ENCODE measurements around the gene SDHAF3.
"Not testable (repeated sequence)": the region's sequence is repeated elsewhere in the genome, so short reads cannot be mapped to it uniquely, and the experiment has no call there.

The SDHAF3 gene

GRCh38 chr7:97126483-97127171 is 9.1 kb downstream of the SDHAF3 start:
- DNase-seq (ENCODE audit: low spot score) = peak; percentile 65

- no peak for DNase-seq (ENCODE audit: low spot score)
Observed at GRCh38 chr7:97128736-97129135, 11.2 kb downstream of the SDHAF3 start.

GRCh38 chr7:97130417-97131139 is 13.1 kb downstream of the SDHAF3 start:
- peak; percentile 54 for DNase-seq (ENCODE audit: low spot score)

DNA sequence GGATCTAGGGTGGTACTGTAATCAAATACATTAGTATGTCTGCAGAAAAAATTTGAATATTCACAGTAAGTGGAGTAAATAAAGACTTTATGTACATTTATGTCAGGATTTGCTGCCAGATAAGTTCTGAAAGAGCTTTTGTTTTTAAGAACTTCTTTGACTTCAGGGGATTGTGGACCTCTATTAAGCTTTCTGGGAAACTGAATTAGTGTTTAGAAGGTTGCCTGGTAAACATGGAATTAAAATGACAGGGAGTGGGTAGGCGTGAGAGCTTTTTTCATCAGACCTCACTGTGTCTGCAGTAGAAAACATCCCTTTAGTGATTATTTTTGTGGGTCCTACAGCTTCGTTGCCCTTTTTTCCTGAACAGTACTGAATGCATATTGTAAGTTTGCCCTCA is 15.7 kb downstream of the SDHAF3 start:
- no peak for DNase-seq (ENCODE audit: low spot score)

- no peak for DNase-seq (ENCODE audit: low spot score)
Observed at GRCh38 chr7:97138830-97139229, 21.3 kb downstream of the SDHAF3 start.

- no peak for DNase-seq (ENCODE audit: low spot score)
Observed at GRCh38 chr7:97145068-97145467, 27.6 kb downstream of the SDHAF3 start.

DNA sequence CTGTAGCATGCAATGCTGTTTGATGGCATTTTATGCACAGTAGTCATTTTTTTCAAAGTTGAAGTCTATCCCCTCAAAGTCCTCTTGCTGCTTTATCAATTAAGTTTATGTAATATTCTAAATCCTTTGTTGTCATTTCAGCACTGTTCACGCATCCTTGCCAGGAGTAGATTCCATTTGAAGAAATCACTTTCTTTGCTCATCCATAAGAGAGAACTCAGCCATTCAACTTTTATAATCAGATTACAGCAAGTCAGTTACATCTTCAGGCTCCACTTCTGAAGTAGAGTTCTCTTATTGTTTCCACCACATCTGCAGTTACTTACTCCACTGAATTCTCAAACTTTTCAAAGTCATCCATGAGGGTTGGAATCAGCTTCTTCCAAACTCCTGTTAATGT is 32.3 kb downstream of the SDHAF3 start:
- DNase-seq (ENCODE audit: low spot score) = no peak

DNA sequence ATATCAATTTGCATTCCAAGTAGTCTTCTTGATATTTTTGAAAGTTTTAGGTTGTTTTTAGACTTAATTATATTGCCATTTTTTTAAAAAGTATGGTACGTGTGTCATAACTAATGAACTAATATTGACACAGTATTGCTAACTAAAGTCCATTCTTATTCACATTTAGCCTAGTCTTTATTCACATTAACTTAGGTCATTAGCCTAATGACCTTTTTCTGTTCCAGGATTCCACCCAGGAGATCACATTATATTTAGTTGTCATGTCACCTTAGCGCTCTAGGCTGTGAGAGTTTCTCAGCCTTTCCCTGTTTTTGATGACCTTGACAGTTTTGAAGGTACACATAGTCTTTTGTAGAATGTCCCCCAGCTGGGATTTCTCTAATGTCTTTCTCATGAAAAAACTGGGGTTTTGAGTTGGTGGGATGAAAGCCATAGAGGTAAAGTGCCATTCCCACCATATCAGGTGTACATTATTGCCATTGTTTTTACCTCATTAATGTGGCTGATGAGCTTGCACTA is 38.5 kb downstream of the SDHAF3 start:
- no peak for DNase-seq (ENCODE audit: low spot score)

GRCh38 chr7:97159984-97160383 is 42.5 kb downstream of the SDHAF3 start:
- DNase-seq (ENCODE audit: low spot score) = not testable (repeated sequence)

DNA sequence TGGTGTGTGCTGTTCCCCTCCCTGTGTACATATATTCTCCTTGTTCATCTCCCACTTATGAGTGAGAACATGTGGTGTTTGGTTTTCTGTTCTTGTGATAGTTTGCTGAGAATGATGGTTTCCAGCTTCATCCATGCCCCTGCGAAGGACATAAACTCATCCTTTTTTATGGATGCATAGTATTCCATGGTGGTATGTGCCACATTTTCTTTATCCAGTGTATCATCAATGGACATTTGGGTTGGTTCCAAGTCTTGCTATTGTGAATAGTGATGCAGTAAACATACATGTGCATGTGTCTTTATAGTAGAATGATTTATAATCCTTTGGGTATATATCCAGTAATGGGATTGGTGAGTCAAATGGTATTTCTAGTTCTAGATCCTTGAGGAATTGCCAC is 44.1 kb downstream of the SDHAF3 start:
- DNase-seq (ENCODE audit: low spot score) = not testable (repeated sequence)

DNA sequence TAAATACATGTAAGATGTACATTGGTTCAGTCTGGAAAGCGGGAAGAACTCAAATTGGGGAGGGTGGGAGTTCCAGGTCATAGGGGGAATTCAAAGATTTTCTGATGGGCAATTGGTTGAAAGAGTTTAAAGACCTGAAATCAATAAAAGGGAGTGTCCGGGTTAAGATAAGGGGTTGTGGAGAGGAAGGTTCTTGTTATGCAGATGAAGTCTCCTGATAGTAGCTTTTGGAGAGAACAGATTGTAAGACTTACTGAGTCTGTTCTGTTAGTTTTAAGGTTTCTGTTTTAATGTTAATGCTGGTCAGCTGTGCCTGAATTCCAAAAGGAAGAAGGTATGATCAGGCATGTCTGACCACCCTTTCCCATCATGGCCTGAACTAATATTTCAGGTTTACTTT is 48.8 kb downstream of the SDHAF3 start:
- no peak for DNase-seq (ENCODE audit: low spot score)

DNA sequence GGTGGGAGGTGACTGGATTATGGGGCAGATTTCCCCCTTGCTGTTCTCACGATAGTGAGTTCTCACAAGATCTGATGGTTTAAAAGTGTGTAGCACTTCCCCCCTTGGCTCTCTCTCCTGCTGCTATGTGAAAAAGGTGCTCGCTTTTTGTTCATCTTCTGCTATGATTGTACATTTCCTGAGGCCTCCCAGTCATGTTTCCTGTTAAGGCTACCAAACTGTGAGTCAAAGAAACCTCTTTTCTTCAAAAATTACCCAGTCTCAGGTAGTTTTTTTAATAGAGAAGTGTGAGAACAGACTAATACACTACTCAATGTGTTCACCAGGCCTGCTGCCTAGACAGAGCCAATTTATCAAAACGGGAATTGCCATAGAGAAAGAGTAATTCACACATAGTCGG is 49.7 kb downstream of the SDHAF3 start:
- DNase-seq (ENCODE audit: low spot score) = no peak

DNA sequence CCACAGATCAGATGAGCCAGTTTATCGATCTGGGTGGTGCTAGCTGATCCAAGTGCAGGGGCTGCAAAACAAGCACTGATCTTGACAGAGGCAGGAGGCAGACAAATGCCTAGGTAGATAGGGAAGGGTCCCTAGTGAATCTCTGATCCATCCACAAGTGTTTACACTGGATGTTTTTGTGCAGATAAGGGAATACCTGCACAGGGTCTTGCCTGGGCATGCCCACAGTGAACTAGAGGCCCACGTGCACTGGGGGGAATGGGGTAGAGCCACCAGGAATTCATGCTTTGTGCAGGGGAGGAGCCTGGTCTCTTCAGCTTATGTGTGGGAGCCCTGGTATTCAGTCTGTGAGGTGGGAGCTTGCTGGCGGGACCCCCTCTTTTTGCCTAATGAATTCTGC is 50.3 kb downstream of the SDHAF3 start:
- no peak for DNase-seq (ENCODE audit: low spot score)

DNA sequence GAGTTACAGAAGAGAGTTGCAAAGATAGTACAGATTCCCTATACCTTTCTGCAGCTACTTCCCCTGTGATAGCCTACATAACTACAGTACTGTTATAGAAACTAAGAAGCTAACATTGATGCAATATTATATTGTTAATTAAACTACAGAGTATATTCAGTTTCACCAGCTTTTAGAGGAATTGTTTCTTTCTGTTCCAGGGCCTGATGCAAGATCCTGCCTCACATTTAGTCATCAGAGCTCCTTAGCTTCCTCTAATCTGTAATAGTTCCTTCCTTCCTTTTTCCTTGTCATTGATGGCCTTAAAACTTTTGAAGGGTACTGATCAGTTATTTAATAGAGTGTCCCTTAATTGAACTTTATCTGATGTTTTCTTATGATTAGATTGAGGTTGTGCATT is 56.8 kb downstream of the SDHAF3 start:
- no peak for DNase-seq (ENCODE audit: low spot score)

GRCh38 chr7:97179454-97180104 is 62.1 kb downstream of the SDHAF3 start:
- DNase-seq (ENCODE audit: low spot score) = peak; percentile 53

- no peak for DNase-seq (ENCODE audit: low spot score)
Observed at GRCh38 chr7:97187067-97187466, 69.6 kb downstream of the SDHAF3 start.

GRCh38 chr7:97196174-97196573 is 78.7 kb downstream of the SDHAF3 start:
- not testable (repeated sequence) for DNase-seq (ENCODE audit: low spot score)

GRCh38 chr7:97198596-97198995 is 81.1 kb downstream of the SDHAF3 start:
- DNase-seq (ENCODE audit: low spot score) = no peak

- DNase-seq (ENCODE audit: low spot score) = no peak
Observed at GRCh38 chr7:97200018-97200417, 82.5 kb downstream of the SDHAF3 start.

GRCh38 chr7:97203957-97204356 is 86.5 kb downstream of the SDHAF3 start:
- DNase-seq (ENCODE audit: low spot score) = no peak

GRCh38 chr7:97204821-97205220 is 87.3 kb downstream of the SDHAF3 start:
- no peak for DNase-seq (ENCODE audit: low spot score)

DNA sequence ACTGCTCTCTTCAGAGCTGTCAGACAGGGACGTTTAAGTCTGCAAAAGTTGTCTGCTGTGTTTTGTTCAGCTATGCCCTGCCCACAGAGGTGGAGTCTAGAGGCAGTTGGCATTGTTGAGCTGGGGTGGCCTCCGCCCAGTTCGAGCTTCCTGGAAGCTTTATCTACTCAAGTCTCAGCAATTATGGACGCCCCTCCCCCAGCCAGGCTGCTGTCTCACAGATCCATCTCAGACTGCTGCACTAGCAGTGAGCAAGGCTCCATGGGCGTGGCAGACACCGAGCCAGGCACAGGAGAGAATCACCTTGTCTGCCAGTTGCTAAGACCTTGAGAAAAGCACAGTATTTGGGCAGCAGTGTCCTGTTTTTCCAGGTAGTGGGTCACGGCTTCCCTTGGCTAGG is 98.1 kb downstream of the SDHAF3 start:
- DNase-seq (ENCODE audit: low spot score) = no peak

- DNase-seq (ENCODE audit: low spot score) = no peak
Observed at GRCh38 chr7:97218767-97219166, 101.3 kb downstream of the SDHAF3 start.
